DOHH2 (cell line): ENCODE results near the gene GTF2A1L.

Experiments
- CTCF ChIP-seq: fragments of 200-600 bp; sonication (generic); IDR thresholded peaks from one replicate; pipeline ENCODE4 v1.5.1; 2014; ENCODE audit warnings: antibody characterized with exemption, mild to moderate bottlenecking, low read depth, low read length; ENCODE audit not compliant: poor library complexity, severe bottlenecking
- EZH2phosphoT487 ChIP-seq: fragments of 200-600 bp; sonication (generic); IDR thresholded peaks from 2 replicates; pipeline ENCODE4 v1.6.1; 2017; ENCODE audit warnings: borderline replicate concordance, mild to moderate bottlenecking, antibody characterized with exemption, low read length, moderate library complexity, mixed read lengths

GRCh38 chr2:48721158-48721557, 103.5 kb downstream of the GTF2A1L start:
- TF ChIP-seq CTCF (no peak), EZH2phosphoT487 (no peak)
